Stimulated activated CD8-positive, alpha-beta memory T cell treated with anti-CD3 and anti-CD28 coated beads, Interleukin-7, amount 100 ng/mL, for 24 hours (primary cell): ENCODE results near the gene PPM1L.

Source experiments
- DNase-seq: peaks from one replicate; pipeline ENCODE4 v3.0.0-alpha.2; 2020; ENCODE audit warnings: low read depth

PPM1L gene

GRCh38 chr3:160852856-160853255 is 96.8 kb downstream of the PPM1L start:
- DNase-seq = no peak

- DNase-seq = no peak
These were observed 100.4 kb downstream of the PPM1L start for GRCh38 chr3:160856450-160856849.

GRCh38 chr3:160857476-160858119 is 101.6 kb downstream of the PPM1L start:
- no peak for DNase-seq

- no peak for DNase-seq
These were observed 104.3 kb downstream of the PPM1L start for GRCh38 chr3:160860346-160860745.

GRCh38 chr3:160869825-160870224 is 113.8 kb downstream of the PPM1L start:
- no peak for DNase-seq

GRCh38 chr3:160870327-160870726 is 114.3 kb downstream of the PPM1L start:
- no peak for DNase-seq

- no peak for DNase-seq
These were observed 118.7 kb downstream of the PPM1L start for GRCh38 chr3:160874736-160875135.

GRCh38 chr3:160876643-160877042 is 120.6 kb downstream of the PPM1L start:
- DNase-seq = no peak

GRCh38 chr3:160879859-160880258 is 123.8 kb downstream of the PPM1L start:
- DNase-seq = no peak

- no peak for DNase-seq
These were observed 127.3 kb downstream of the PPM1L start for GRCh38 chr3:160883373-160883772.

GRCh38 chr3:160885791-160886286 is 129.8 kb downstream of the PPM1L start:
- DNase-seq = no peak

- DNase-seq = no peak
These were observed 130.4 kb downstream of the PPM1L start for GRCh38 chr3:160886421-160886820.

- no peak for DNase-seq
These were observed 137.2 kb downstream of the PPM1L start for GRCh38 chr3:160893207-160893606.

GRCh38 chr3:160904691-160905090 is 148.7 kb downstream of the PPM1L start:
- no peak for DNase-seq

- DNase-seq = no peak
These were observed 150.6 kb downstream of the PPM1L start for GRCh38 chr3:160906646-160907045.

GRCh38 chr3:160909917-160910316 is 153.9 kb downstream of the PPM1L start:
- DNase-seq = no peak

- no peak for DNase-seq
These were observed 155.4 kb downstream of the PPM1L start for GRCh38 chr3:160911411-160911810.

- DNase-seq = no peak
These were observed 160.4 kb downstream of the PPM1L start for GRCh38 chr3:160916472-160916871.

- DNase-seq = no peak
These were observed 163.9 kb downstream of the PPM1L start for GRCh38 chr3:160919942-160920341.

- DNase-seq = no peak
These were observed 165.1 kb downstream of the PPM1L start for GRCh38 chr3:160921020-160921635.

- no peak for DNase-seq
These were observed 168.7 kb downstream of the PPM1L start for GRCh38 chr3:160924776-160925175.

- no peak for DNase-seq
These were observed 171.6 kb downstream of the PPM1L start for GRCh38 chr3:160927620-160928019.

- no peak for DNase-seq
These were observed 172.2 kb downstream of the PPM1L start for GRCh38 chr3:160928183-160928726.

GRCh38 chr3:160929595-160929994 is 173.6 kb downstream of the PPM1L start:
- no peak for DNase-seq
